Measurements from ENCODE around the gene ZGRF1.
A peak's percentile ranks its signal among the peaks of the same experiment; 100 is the strongest.

ZGRF1 gene

GRCh38 chr4:112517067-112517634, 119.6 kb downstream of the ZGRF1 start:
- H3K4me3 ChIP-seq (replicated peaks in 1 of 2; ENCODE audit: low read depth in 2 of 2, low read length in 2 of 2), result no peak overlapping the region
- no peak for TF ChIP-seq CTCF (IDR thresholded peaks at IDR 0.05; ENCODE audit: low read depth, low read length)
- DNase-seq (ENCODE audit: low read depth in 2 of 2), result no peak

DNA sequence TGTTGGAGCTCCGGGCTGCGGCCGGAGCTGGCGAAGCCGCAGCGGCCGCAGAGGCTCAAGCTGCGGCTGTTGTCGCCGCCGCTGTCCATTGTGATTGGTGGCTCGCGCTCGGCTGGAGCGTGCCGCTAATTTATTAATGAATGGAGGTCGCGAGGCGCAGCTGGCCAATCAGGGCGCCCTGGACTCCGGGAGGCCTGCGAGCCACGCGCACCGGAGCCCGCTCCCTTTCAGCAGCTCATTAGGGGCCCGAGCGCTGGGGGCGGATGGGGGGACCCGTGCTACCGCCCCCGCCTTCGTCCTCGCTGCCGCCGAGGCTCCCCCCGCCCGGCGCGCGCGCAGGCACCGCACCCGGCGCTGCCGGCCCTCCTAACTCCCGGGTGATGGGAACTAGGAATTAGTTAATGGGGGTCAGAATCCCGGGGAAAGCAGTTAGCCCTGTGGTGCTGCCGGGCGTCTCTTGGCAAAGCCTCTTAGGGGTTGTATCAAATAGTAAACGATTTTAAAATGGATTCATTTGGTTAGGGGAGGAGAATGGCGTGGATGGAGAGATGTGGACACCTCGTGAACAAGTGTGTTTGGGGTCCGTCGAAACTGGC, 120.1 kb downstream of the ZGRF1 start:
- TF ChIP-seq CTCF (IDR thresholded peaks at IDR 0.05; ENCODE audit: low read depth, low read length), result no peak
- no peak for DNase-seq (ENCODE audit: low read depth in 2 of 2)
- no peak overlapping the region for H3K4me3 ChIP-seq (replicated peaks in 1 of 2; ENCODE audit: low read depth in 2 of 2, low read length in 2 of 2)

DNA sequence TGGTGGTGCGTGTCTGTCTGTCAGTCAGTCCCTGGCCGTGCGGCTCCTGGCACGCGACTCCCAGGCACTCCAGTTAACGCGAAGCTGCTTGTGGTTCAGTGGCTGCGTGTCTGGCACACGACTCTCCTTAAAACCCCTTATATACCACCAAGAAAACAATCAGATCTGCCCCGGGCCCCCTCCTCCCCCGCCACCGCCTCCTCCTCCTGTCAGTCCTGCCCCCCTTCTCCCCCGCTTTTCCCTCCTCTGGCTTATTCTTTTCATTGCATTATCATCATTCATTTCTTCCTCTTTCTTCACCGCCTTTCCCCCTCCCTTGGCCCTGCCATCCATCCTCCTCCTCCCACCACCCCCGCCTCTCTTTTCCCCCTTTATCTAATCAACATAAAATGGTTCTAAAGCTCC, 120.6 kb downstream of the ZGRF1 start, which contains the start of gene NEUROG2:
TSS of gene NEUROG2 (minus strand) at position 115 of the 405 bp plus-strand sequence. CDS start 705 bp downstream, outside the sequence.
- no peak for DNase-seq (ENCODE audit: low read depth in 2 of 2)
- TF ChIP-seq CTCF (IDR thresholded peaks at IDR 0.05; ENCODE audit: low read depth, low read length), result no peak

GRCh38 chr4:112515198-112516065, 121.3 kb downstream of the ZGRF1 start:
- DNase-seq (ENCODE audit: low read depth in 2 of 2), result peak; percentile 24 to 48

More for the DNA sequence above, 120.6 kb downstream of the ZGRF1 start, which contains the start of gene NEUROG2:
- peak within 1 kb of the TSS; percentile 50 to 51 for H3K4me3 ChIP-seq (replicated peaks in 1 of 2; ENCODE audit: low read depth in 2 of 2, low read length in 2 of 2)

DNA sequence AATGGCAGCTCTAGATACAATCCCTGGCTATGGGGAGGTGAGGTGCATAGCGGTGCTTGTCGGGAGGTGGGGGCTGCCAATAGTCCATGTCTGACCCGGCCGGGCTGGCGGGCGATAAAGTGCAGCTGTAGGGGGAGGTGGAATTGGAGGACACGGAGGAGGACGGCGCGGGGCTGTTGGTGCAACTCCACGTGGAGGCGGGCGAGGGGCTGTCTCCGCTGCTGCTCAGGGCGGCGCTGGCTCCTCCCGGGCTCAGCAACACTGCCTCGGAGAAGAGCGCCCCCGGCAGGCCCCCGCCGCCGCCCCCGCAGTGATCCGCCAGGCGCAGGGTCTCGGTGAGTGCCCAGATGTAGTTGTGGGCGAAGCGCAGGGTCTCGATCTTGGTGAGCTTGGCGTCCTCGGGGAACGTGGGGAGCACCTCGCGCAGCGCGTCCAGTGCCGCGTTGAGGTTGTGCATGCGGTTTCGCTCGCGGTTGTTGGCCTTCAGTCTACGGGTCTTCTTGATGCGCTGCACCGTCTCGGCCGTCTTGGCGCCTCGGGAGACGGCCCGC, 122.0 kb downstream of the ZGRF1 start:
- peak overlapping the region; percentile 25 to 51 for H3K4me3 ChIP-seq (replicated peaks in 1 of 2; ENCODE audit: low read depth in 2 of 2, low read length in 2 of 2)
- no peak for TF ChIP-seq CTCF (IDR thresholded peaks at IDR 0.05; ENCODE audit: low read depth, low read length)
- DNase-seq (ENCODE audit: low read depth in 2 of 2), result no peak

More at GRCh38 chr4:112515198-112516065, 121.3 kb downstream of the ZGRF1 start:
- peak overlapping the region; percentile 50 to 51 for H3K4me3 ChIP-seq (replicated peaks in 1 of 2; ENCODE audit: low read depth in 2 of 2, low read length in 2 of 2)
- no peak for TF ChIP-seq CTCF (IDR thresholded peaks at IDR 0.05; ENCODE audit: low read depth, low read length)

DNA sequence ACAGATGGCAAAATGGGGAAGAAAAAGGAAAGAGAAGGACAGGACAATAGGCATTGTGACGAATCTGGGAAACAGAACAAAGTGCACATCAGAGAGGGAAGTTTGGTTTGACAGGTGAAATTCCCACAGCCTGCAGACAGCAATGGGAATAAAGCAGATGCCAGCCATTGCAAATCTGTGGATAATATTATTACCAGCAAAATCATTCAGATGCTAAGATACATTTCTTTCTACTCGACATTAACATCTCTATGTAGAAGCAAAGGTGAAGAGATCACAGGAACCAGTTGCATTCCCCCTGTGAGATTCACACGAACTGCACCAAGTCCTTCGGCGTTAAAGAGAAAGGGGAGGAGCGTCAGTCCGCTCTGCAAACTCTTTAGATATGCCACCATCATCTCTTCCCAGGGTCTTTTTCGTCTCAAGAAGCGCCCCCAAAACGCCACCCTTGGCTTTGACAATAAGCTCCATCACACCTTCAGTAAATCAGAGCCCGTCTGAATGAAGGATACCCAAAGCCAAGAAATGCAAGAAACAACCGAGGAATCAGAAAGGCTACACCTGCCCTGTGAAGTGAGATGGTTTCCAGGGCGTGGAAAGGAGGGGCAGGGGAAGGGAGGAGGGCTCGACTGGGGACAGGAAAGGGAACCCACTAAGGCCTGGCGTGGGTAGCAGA, 122.6 kb downstream of the ZGRF1 start:
- no peak for DNase-seq (ENCODE audit: low read depth in 2 of 2)
- H3K4me3 ChIP-seq (replicated peaks in 1 of 2; ENCODE audit: low read depth in 2 of 2, low read length in 2 of 2), result no peak overlapping the region

More for the DNA sequence above, 122.6 kb downstream of the ZGRF1 start:
- TF ChIP-seq CTCF (IDR thresholded peaks at IDR 0.05; ENCODE audit: low read depth, low read length), result no peak

Data from cardiac fibroblast (primary cell).